ENCODE measurements around the gene CDC25C. TPM values are rescaled to one million over a fixed set of nuclear protein-coding genes. Genes with fewer than 3 reads are reported as not detected.

CDC25C gene
- total RNA-seq, 4 donors from 2014 or later = 0.32 to 2.8 (median 0.68) TPM; not detected in 1

DNA sequence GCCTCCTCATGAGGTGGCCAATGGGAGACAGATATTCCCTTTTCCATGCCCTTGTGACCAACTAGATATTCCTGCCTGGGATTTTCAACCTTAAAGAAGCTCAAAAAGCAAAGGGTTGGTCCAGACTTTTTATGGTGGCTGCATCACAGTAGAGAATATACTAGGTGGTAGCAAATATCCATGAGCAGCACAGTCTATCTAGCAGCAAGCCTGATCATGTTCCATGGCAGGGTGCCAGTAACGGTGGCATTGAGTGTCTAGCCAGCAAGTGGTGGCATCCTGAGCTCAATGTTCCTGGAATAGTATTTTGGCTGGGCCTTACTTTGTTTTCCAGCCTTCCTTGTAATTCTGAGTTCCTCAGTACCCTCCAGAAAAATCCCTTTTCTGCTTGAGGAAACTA, 25.8 kb downstream of the CDC25C start:
- TF ChIP-seq, protein P1, sequence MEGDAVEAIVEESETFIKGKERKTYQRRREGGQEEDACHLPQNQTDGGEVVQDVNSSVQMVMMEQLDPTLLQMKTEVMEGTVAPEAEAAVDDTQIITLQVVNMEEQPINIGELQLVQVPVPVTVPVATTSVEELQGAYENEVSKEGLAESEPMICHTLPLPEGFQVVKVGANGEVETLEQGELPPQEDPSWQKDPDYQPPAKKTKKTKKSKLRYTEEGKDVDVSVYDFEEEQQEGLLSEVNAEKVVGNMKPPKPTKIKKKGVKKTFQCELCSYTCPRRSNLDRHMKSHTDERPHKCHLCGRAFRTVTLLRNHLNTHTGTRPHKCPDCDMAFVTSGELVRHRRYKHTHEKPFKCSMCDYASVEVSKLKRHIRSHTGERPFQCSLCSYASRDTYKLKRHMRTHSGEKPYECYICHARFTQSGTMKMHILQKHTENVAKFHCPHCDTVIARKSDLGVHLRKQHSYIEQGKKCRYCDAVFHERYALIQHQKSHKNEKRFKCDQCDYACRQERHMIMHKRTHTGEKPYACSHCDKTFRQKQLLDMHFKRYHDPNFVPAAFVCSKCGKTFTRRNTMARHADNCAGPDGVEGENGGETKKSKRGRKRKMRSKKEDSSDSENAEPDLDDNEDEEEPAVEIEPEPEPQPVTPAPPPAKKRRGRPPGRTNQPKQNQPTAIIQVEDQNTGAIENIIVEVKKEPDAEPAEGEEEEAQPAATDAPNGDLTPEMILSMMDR (IDR thresholded peaks at IDR 0.05) = no peak
- no peak for TF ChIP-seq POLR2A (IDR thresholded peaks at IDR 0.05)
- TF ChIP-seq POLR2AphosphoS5 (IDR thresholded peaks at IDR 0.05) = no peak
- TF ChIP-seq EP300 (IDR thresholded peaks at IDR 0.05; ENCODE audit: low read depth) = no peak
- WGBS, 2 donors (ENCODE audit: low coverage in 1 of 2) = 83% methylated on average over 1 of the region's 1 CpG; no CpG with 5 or more reads in 1 of the 2 donors
- H3K9me3 ChIP-seq = no peaks in the 10 kb centered on the region
- intact Hi-C loops (cut with DNase I; ENCODE audit: low total_unique reads) (no loop called here), in situ Hi-C loops (cut with MboI; ENCODE audit: low pct_ligation_motif_present in 1 of 4, low pct_unique_long_range_greater_than_20kb in 1 of 4, low sequenced_read_pairs in 3 of 4) (no loop called here)
- no peaks in the 10 kb centered on the region for H3K27me3 ChIP-seq
- H3K27ac ChIP-seq = no peak overlapping the region
- no peak for DNase-seq
- no peak overlapping the region for H3K4me3 ChIP-seq
- no peaks in the 10 kb centered on the region for H3K36me3 ChIP-seq
- H3K4me1 ChIP-seq = no peaks in the 10 kb centered on the region

DNA sequence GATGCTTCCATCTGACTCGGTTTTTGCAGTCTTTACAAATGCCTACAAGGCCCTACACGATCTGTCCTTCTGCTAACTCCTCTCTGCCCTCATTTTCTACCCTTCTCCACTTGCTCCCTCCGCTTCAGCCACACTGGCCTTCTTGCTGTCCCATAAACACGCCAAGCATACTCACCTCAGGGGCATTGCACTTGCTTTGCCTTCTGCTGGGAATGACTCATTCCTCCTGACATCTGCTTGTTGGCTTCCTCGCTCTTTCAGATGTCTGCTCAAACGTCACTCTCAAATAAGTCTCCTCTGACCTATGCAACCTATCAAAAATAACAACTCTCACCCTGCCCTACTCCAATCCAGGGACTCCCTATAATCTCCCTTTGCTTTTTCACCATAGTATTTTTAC, 28.2 kb downstream of the CDC25C start:
- intact Hi-C loops (cut with DNase I; ENCODE audit: low total_unique reads) (no loop called here), in situ Hi-C loops (cut with MboI; ENCODE audit: low pct_ligation_motif_present in 1 of 4, low pct_unique_long_range_greater_than_20kb in 1 of 4, low sequenced_read_pairs in 3 of 4) (no loop called here)
- TF ChIP-seq, protein P1 (IDR thresholded peaks at IDR 0.05) = no peak
- TF ChIP-seq POLR2A (IDR thresholded peaks at IDR 0.05) (no peak), POLR2AphosphoS5 (IDR thresholded peaks at IDR 0.05) (no peak), EP300 (IDR thresholded peaks at IDR 0.05; ENCODE audit: low read depth) (no peak)
- Histone ChIP-seq H3K4me1 (no peaks in the 10 kb centered on the region), H3K36me3 (no peaks in the 10 kb centered on the region), H3K27me3 (no peaks in the 10 kb centered on the region), H3K9me3 (no peaks in the 10 kb centered on the region), H3K4me3 (no peak overlapping the region), H3K27ac (no peak overlapping the region)
- DNase-seq = no peak
- 87 to 88% methylated on average over 6 of the region's 6 CpGs for WGBS, 2 donors (ENCODE audit: low coverage in 1 of 2)

DNA sequence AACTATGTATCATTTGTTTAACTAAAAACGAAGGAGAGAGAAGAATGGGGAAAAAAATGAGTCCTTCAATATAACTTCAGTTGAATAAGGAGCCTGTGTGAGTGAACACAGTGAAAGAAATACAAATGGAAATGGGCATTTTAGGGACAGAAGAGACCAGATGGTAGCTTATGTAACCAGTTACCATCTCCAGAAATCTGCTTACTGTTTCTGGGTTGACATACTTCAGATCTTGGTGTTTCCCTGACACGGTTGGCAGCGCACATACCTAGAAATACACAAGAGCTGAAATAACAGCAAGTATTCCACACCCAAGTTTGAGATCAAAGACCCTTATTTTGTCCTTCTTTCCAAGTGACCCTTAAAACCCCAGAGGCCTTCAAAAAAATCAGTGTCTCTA, 42.3 kb downstream of the CDC25C start:
- Histone ChIP-seq H3K4me3 (no peak overlapping the region), H3K9me3 (no peaks in the 10 kb centered on the region), H3K27me3 (no peaks in the 10 kb centered on the region), H3K27ac (no peak overlapping the region), H3K36me3 (no peaks in the 10 kb centered on the region), H3K4me1 (no peaks in the 10 kb centered on the region)
- intact Hi-C loops (cut with DNase I; ENCODE audit: low total_unique reads) = no loop called here
- in situ Hi-C loops (cut with MboI; ENCODE audit: low pct_ligation_motif_present in 1 of 4, low pct_unique_long_range_greater_than_20kb in 1 of 4, low sequenced_read_pairs in 3 of 4) = no loop called here
- TF ChIP-seq EP300 (IDR thresholded peaks at IDR 0.05; ENCODE audit: low read depth) = no peak
- TF ChIP-seq, protein P1 (IDR thresholded peaks at IDR 0.05) = no peak
- no peak for TF ChIP-seq POLR2AphosphoS5 (IDR thresholded peaks at IDR 0.05)
- no peak for TF ChIP-seq POLR2A (IDR thresholded peaks at IDR 0.05)
- no peak for DNase-seq
- 85 to 94% methylated on average over 3 of the region's 3 CpGs for WGBS, 2 donors (ENCODE audit: low coverage in 1 of 2)

DNA sequence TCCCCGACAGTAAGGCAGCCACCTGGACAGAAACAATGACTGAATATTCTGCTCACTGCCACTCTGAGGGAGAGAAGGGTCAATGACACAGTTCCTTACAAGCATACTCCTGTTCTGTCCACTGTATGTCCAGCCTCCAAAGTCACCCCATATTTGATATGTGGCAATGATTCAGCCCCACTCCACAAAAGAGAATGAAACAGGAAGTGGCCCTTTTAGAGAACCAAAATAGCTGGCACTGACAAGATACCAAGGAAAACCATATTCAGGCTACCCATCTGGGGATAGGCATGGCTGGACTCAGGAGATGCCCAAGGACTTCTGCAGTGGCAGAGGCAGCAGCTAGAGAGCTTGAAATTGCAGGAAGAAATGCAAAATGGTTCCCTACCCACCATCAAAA, 44.4 kb downstream of the CDC25C start:
- no peak for DNase-seq
- no peaks in the 10 kb centered on the region for H3K36me3 ChIP-seq
- intact Hi-C loops (cut with DNase I; ENCODE audit: low total_unique reads) = no loop called here

More for the DNA sequence above, 44.4 kb downstream of the CDC25C start:
- Histone ChIP-seq H3K9me3 (no peaks in the 10 kb centered on the region), H3K27ac (no peak overlapping the region), H3K4me3 (no peak overlapping the region), H3K27me3 (no peaks in the 10 kb centered on the region), H3K4me1 (no peaks in the 10 kb centered on the region)
- 83% methylated on average over 1 of the region's 1 CpG; no CpG with 5 or more reads in 1 of the 2 donors for WGBS, 2 donors (ENCODE audit: low coverage in 1 of 2)
- in situ Hi-C loops (cut with MboI; ENCODE audit: low pct_ligation_motif_present in 1 of 4, low pct_unique_long_range_greater_than_20kb in 1 of 4, low sequenced_read_pairs in 3 of 4) = no loop called here
- TF ChIP-seq, protein P1 (IDR thresholded peaks at IDR 0.05) = no peak
- TF ChIP-seq POLR2AphosphoS5 (IDR thresholded peaks at IDR 0.05) (no peak), POLR2A (IDR thresholded peaks at IDR 0.05) (no peak)

Measured in transverse colon (tissue), 4 donors.